ENCODE measurements around the gene LRP1.

Gene LRP1

DNA sequence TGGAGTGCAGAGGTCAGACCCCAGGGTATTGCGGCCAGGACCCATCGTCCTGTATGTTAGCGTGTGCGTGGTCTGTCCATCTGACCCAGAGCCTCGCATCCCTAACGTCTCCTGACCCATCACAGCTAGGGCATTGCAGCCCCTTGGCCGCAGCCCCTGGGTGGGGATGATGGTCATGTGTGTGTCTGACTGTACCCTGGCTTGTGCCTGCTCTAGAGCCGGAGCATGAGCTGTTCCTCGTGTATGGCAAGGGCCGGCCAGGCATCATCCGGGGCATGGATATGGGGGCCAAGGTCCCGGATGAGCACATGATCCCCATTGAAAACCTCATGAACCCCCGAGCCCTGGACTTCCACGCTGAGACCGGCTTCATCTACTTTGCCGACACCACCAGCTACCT lies 29.9 kb downstream of the LRP1 start:
- Histone ChIP-seq H3K4me3 (replicated peaks; ENCODE audit: insufficient read depth, low read length) (no peak overlapping the region), H3K27me3 (ENCODE audit: insufficient read depth, poor library complexity, severe bottlenecking) (no peaks in the 10 kb centered on the region), H3K27ac (replicated peaks) (no peak overlapping the region)
- DNase-seq (ENCODE audit: low read depth in 1 of 2, low spot score in 1 of 2), result no peak
- TF ChIP-seq CTCF (IDR thresholded peaks at IDR 0.05; ENCODE audit: insufficient read depth, low read length) (no peak), POLR2AphosphoS5 (IDR thresholded peaks at IDR 0.05; ENCODE audit: low read depth) (no peak), REST (IDR thresholded peaks at IDR 0.05; ENCODE audit: insufficient replicate concordance, low read depth) (no peak), SPI1 (IDR thresholded peaks at IDR 0.05; ENCODE audit: borderline replicate concordance, low read depth) (no peak), GABPA (IDR thresholded peaks at IDR 0.05; ENCODE audit: low read depth) (no peak)

DNA sequence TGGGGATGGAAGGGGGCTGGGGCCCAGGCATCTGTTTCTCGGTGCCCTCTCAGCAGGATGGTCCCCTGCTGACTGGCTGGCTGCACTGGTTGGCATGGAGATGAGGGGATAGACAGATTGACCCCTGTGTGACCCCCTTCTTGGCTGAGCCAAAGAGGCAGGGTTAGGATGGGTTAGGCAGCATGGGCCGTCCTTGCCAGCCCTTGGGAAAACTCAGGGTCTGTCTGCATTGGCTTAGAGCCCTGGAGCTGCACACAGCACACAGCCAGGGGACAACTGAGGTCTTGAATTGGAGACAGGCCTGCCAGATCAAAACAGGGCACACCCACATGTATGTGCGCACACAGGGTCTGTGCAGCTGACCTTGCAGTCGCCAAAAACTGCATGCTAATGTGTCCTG lies 30.4 kb downstream of the LRP1 start:
- Histone ChIP-seq H3K4me3 (replicated peaks; ENCODE audit: insufficient read depth, low read length) (no peak overlapping the region), H3K27me3 (ENCODE audit: insufficient read depth, poor library complexity, severe bottlenecking) (no peaks in the 10 kb centered on the region), H3K27ac (replicated peaks) (no peak overlapping the region)
- TF ChIP-seq GABPA (IDR thresholded peaks at IDR 0.05; ENCODE audit: low read depth), result no peak
- TF ChIP-seq CTCF (IDR thresholded peaks at IDR 0.05; ENCODE audit: insufficient read depth, low read length), result no peak
- TF ChIP-seq POLR2AphosphoS5 (IDR thresholded peaks at IDR 0.05; ENCODE audit: low read depth), result no peak
- TF ChIP-seq SPI1 (IDR thresholded peaks at IDR 0.05; ENCODE audit: borderline replicate concordance, low read depth), result no peak
- no peak for TF ChIP-seq REST (IDR thresholded peaks at IDR 0.05; ENCODE audit: insufficient replicate concordance, low read depth)
- DNase-seq (ENCODE audit: low read depth in 1 of 2, low spot score in 1 of 2), result no peak

DNA sequence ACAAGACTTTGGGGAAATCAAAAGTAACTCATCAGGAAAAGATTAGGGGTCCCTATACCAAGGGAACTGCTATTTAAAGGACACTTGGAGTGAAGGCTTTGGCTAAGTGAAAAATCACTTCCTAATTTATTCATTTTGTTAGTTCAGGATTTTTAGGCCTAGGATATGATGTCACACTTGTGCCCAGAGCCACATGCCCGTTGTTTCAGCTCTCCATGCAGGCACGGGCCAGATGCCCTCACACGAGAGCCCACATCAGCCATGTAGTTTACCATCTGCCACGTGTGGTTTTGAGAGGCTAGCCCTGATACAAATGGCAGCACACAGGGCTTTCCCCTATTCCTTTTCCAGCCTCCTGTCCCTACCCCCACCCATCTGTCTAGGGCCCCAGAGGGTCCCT lies 31.0 kb downstream of the LRP1 start:
- no peak overlapping the region for H3K27ac ChIP-seq (replicated peaks)
- no peaks in the 10 kb centered on the region for H3K27me3 ChIP-seq (ENCODE audit: insufficient read depth, poor library complexity, severe bottlenecking)
- DNase-seq (ENCODE audit: low read depth in 1 of 2, low spot score in 1 of 2), result no peak
- no peak overlapping the region for H3K4me3 ChIP-seq (replicated peaks; ENCODE audit: insufficient read depth, low read length)
- TF ChIP-seq GABPA (IDR thresholded peaks at IDR 0.05; ENCODE audit: low read depth) (no peak), REST (IDR thresholded peaks at IDR 0.05; ENCODE audit: insufficient replicate concordance, low read depth) (no peak), POLR2AphosphoS5 (IDR thresholded peaks at IDR 0.05; ENCODE audit: low read depth) (no peak), SPI1 (IDR thresholded peaks at IDR 0.05; ENCODE audit: borderline replicate concordance, low read depth) (no peak), CTCF (IDR thresholded peaks at IDR 0.05; ENCODE audit: insufficient read depth, low read length) (no peak)
